DMS 273 (cell line): Measurements from ENCODE around the gene DUSP8.

Experiments
- DNase-seq: peaks from one replicate; lab custom pipeline; 2025; ENCODE audit not compliant: unreplicated experiment; lab: John Stamatoyannopoulos, UW

Gene DUSP8

DNA sequence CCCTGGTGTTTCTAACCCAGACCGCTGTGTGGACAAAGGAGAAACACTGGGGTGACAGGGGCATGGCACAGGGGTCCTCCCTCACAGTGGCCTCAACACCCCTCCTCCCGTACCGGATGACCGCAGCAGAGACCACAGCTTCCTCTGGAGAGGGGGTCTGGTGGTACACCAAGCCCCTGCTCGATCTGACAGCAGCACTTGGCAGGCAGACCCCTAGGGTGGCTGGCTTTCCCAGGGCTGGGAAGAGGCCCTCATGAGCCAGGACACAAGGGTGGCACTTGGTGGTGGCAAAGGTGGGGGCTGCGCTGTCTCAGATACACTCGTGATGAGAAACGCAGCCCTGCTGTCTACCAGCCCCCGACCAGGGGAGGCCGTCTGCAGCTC lies 38.7 kb downstream of the DUSP8 start:
- DNase-seq: no peak

DNA sequence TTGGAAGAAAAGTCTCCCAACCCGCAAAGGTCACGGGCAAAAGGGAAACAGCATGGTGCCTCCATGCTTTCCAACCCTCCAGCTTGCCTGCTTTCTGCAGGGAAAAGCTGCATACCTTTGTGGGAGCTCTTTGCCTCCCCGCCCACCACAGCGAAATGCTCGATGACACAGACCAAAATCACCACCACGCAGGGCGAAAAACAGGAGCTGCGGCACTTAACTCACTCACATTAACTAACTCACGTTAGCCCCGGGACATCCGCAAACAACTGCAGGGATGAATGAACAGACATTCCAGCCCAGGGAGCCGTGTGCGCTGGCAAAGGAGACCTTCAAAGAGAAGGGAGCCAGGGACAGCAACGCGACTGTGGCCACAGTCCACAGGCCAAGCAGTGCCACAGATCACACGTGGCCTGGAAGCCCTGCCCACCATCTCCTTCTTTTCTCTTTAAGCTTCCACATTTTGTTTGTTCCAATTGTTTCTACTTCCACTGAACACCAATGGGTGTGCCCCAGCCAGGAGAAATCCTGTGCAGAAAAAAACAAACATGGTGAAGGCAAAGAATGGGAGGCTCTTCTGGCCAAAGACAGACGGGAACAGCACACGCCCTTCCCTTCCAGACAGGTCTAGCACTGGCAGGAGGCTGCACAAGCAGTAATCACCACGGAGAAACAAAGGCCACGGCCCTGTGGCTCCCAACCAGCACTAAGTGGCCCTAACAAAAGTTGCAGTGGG lies 39.3 kb downstream of the DUSP8 start:
- DNase-seq: no peak

DNA sequence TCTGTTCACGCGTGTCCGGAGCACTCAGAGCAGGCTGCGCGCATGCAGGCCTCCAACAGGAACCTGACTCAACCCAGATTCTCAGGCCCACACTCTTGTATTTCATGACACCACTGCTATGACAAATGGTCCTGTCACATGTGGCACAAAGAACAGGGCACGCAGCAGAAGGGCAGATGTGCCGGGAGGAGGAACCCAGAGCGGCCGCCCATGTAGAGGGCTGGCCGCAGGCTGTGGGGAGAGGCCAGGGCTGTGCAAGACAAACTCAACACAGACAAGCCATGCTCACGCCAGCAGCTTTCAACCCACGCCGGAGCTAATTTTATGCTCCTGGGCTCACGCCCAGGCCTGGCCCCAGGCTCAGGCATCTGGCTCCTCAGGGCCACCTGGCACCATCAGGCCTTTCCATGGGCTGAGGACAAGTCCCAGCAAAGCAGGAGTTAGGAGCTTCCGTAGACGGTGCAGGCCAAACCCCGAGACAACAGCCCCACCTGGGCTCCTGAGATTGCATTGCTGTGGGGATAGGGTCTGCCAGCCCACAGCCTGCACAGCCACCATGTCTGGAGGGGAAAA lies 40.0 kb downstream of the DUSP8 start:
- peak; percentile 95 for DNase-seq

DNA sequence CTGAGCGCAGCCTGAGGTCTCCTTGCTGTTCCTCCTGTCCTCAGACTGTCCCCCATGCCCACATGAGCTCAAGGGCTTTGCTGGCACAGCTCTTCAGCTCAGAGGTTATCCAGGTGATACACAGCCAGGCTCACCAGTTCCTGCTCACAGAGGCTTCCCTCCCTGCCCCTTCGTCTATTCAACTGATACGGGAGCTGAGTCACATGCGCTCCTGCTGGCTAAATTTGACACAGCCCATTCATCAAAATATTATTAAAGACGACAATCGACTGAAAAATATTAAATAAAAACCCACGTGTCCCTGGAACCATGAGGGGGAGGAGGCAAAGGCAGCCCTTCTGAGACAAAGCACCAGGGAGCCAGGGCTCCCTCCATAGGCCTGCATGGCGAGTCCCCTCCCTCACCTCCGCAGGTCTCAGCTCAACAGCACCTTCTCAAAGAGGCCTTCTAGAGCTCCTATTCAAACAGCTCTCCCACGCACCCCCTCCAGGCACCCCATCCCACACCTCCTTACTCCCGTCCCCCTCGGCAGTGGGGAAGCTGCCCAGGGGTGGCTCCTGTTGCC lies 40.5 kb downstream of the DUSP8 start:
- DNase-seq: peak; percentile 44

DNA sequence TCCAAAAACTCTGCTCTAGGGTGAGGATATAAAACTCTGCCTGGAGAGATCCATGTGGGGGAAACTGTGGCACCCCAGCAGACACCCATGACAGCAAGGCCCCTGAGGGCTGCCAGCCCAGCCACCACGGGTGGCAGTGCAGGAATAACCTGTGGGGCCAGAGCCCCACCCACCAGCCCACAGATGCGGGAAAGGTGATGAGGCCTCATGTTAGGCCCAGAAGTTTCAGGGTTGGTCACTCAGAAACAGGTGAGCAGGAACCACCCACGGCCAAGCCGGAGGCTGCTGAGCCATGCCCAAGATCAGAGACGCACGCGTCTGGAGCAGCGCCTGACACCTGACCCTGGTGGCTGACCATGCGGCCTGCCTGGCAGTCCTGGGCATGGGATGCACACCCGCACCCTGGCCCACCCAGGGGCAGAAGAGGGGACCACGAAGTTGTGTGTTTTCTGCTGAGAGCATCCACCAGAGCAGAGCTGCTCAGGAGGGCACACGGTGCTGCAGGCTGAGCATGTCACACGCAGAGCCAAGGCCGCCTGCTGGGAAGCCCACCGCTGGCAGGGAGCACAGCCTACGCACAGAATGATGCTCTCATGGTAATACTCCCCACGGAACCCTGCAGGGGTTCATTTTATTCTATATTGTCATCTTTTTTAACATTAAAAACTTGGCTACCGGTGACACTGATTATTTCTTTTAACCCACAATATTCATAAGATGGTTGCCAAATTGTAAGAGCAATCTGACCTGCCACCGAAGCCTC lies 41.2 kb downstream of the DUSP8 start:
- no peak for DNase-seq

DNA sequence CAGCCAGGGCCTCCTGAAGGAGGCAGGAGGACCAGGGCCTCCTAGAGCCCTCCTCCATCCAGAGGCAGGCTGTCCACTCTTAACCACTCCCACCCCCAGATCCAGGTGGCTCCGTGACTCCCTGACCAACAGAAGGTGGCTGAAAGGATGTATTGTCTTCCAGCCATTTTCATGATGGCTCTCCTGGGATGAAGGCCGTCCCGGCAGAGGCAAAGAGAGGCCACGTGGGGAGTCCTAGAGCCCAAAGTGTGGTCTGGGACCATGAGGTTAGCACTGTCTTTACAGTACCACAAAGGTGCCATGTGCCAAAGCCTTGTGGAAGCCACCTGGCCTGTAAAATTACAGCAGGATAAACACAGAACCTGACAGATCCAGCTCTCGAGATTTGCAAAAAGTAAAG lies 42.3 kb downstream of the DUSP8 start:
- peak; percentile 23 for DNase-seq

DNA sequence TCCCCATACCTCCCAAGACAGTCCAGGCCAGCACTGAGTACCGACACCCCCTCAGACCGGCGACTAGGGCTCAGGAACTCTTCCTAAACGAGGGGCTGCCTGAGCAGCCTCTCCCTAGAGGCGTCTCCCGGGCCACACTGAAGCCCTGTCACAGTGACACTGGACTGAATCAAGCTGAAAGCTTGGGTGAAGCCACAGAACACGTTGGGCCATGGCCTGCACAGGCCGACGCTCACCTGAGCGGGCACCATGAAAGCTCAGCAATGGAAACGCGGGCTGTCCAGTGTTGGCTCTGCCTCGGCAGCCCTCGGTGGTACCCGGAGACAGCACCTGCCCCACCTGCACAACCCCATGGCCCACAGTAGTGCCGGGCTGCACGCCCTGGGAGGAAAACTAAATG lies 42.8 kb downstream of the DUSP8 start:
- no peak for DNase-seq

DNA sequence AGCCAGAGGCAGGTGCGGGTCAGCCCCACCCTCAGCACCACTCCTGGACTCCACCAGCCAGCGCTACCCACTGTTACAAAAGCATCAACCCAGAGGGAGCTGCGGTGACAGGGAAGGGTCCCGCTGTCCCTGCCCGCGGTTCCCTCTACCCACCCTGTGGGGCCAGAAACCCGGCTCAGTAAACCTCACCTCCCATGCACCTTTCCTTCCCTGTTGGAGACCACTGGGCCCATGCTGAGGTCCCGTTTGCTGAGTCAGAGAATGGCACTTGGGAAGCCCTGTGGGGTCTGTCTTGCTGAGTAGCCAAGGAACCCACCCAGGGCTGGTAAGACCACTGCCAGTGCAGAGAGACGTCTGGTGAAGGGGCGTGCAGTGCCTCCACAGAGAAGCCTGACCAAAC lies 43.4 kb downstream of the DUSP8 start:
- DNase-seq: no peak

DNA sequence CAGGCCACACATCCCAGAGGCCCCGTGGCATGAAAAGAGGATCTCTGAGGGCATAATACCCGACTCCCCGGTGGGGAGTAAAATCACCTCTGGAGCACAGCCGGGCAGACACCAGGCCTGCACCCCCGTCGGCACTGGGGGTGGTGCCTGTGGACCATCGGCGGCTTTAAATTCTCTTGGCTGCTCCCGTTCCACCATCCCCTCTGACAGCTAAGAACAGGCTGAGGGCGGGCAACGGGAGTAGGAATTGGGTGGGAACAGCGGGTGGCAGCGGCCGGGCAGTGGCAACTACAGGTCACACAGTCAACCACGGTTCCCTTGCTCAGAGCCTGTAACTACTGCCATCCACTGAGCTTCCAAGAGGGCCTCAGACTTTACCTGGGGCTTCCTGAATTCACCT lies 45.3 kb downstream of the DUSP8 start:
- no peak for DNase-seq

DNA sequence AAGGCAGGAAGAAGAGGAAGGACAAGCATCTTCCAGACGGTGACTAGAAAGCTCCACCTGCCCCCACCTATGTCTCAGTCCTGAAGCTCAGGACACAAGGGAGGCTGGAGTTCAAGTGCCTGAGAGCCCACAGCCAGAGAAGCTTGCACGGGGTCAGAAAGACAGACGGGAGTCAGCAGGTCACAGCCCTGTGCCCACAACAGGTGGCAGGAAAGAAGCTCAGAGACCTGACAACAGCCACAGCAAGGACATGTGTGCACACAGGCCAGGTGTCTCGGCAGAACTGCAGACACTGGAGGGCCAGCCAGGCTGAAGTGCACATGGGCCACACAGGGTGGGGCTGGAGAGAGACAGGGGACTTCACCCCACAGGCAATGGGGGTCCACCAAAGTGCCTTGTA lies 48.3 kb downstream of the DUSP8 start:
- DNase-seq: no peak

DNA sequence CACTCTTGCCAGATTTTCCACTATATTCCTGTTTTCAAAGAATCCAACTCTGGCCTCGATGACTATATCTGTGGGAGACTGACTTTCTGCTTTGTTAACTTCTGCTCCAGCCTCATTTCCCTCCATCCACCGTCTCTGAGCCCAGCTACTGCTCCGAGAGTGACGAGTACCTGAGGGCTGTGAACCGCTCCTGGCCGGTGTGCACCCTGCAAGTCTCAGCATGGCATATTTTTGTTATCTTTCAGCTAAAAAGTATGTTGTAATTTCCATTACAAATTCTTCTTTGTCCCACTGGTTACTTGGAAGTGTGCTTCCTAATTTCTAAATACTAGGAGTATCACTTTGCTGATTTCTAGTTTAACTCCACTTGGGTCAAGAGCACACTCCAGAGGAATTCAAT lies 49.0 kb downstream of the DUSP8 start:
- no peak for DNase-seq

DNA sequence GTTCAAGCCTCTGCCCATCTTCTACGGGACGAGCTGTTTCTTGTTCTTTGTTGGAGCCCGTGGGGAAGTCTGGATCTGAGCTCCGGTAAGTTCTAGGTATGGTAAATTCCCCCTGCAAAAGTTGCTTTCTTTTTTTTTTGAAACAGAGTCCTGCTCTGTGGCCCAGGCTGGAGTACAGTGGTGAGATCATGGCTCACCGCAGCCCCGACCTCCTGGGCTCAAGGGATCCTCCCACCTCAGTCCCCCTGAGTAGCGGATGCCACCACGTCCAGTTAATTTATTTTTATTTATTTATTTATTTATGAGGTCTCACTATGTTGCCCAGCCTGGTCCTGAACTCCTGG lies 50.0 kb downstream of the DUSP8 start:
- no peak for DNase-seq

DNA sequence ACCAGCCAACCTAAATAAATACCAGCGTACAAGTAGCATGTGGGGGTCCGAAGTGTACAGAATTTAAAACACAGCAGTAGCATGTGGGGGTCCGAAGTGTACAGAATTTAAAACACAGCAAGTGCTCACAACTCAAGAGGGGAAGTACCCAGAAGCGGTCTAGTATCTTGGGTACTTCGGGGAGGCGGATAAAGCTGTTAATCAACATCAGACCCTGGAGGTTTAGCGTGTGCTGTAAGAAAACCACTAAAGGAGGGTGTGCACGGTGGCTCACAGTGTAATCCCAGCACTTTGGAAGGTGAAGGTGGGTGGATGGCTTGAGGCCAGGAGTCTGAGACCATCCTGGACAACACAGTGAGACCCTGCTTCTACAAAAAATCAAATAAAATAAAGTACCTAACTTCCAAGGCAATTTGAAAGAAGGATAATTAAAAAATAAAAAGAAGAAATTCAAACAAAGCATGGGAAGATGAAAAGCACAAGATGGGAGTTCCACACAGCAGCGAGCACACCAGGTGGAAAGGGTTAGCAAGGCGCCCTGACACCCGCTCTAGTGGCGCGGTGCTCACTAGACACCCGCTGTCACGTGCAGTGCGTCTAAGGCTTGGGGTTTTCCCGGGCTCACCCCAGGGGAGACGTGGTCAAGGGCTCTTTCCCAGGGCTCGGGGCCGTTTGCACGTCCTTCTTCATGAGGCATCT lies 50.5 kb downstream of the DUSP8 start:
- DNase-seq: no peak

DNA sequence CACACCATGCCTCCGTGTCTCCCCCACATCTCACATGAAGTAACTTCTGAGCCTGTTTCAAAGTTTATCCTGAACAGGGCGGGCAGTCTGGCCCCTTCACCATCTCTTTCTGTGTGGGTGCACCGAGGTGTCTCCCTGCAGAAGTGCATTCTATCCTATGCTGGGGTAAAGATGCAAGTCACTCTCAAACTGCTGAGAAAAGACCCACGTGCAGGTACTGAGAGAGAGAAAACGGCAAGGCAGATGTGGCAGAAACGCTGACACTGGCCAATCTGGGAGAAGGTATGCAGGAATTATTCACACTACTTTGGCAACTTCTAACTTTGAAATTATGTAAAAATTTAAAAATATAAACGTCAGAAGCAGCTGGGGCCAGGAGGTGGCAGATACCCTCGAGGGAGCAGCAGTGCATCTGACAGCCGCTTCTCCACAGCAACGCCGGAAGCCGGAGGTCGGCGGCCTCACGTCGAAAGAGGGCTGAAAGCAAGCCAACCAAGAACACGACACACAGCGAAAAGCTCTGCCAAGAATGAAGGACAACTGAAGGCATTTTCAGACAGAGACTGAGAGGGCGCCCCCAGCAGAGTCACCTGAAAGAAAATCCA lies 51.3 kb downstream of the DUSP8 start:
- DNase-seq: no peak

DNA sequence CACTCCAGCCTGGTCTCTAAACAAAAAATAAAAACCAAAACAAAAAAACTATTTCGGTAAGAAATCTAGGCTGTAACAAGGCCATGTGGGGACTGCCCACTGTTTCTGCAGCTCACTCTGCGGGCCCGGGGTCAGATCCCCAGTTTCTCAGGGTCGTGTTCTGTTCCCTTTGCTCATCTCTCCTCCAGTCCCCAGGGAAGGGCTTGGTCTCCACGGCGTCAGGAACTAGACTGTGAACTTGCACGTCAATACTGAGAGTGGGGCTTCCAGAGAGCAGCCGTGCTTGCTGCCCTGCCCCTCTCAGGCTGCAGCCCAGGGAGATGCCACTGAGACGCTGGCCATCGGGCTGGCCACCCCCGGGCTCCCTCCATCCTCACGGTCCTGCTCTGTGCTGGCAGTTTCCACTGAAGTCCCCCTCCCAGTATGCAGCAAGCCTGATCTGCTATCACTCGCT lies 51.8 kb downstream of the DUSP8 start:
- no peak for DNase-seq

DNA sequence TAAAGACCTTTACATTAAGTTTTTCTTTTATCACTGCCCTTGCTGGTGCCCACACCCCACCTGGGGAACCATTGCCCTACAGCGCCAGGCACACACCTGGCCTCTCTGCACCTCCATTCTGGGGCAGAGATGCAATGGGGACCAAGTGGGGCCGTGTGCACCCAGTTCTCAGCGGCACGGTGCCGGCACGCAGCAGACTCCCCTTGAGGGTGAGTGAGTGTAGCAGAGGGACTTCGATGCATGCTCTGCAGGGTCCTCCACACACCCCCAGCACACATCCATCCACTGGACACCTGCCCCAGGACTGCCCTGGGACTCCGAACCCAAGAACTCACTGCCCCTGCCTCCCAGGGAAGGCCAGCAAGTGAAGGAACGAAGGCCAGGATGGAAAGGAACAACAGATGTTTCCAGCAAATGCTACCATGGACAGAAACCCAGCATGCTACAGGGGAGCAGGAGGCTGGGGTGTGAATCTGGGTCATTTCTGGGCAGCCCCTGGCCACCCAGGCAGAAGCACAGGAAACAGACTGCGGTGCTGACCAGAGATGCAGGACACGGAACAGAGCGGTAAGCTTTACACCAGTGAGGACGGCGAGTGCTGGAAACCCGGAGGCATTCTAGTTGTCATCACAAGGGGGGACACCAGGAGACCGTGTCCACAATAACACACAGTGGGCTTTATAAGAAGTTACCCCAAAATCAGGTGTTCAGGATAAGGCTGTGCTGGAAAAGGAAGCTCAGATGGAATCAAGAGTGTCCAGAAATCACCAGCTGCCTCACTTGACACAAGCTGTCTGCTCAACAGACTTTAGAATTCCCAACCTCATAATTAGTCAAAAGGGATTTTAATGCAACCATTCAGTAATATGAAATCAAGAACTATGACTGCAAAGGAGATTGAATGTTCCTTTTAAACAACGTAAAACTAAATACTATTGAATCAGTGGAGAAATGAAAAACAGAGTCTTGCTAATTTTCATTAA lies 52.8 kb downstream of the DUSP8 start:
- DNase-seq: no peak

DNA sequence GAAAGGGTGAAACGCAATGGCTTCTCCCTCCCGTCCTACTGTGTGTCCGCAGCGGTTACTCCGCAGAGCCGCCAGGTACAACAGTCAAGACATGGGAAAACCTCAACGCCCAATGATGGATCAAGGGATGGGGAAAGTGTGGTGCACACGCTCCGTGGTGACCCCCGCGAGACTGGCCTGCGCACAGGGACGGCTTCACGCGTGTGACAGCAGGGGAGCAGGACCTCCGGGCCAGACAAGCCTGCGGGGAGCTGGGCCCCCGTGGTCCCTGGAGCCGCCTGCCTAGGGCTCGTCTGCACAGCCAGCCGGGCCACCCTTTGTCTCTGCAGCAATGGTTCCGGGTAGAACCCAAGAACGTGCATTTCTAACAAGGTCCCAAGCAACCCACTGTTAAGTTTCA lies 53.8 kb downstream of the DUSP8 start:
- DNase-seq: no peak

DNA sequence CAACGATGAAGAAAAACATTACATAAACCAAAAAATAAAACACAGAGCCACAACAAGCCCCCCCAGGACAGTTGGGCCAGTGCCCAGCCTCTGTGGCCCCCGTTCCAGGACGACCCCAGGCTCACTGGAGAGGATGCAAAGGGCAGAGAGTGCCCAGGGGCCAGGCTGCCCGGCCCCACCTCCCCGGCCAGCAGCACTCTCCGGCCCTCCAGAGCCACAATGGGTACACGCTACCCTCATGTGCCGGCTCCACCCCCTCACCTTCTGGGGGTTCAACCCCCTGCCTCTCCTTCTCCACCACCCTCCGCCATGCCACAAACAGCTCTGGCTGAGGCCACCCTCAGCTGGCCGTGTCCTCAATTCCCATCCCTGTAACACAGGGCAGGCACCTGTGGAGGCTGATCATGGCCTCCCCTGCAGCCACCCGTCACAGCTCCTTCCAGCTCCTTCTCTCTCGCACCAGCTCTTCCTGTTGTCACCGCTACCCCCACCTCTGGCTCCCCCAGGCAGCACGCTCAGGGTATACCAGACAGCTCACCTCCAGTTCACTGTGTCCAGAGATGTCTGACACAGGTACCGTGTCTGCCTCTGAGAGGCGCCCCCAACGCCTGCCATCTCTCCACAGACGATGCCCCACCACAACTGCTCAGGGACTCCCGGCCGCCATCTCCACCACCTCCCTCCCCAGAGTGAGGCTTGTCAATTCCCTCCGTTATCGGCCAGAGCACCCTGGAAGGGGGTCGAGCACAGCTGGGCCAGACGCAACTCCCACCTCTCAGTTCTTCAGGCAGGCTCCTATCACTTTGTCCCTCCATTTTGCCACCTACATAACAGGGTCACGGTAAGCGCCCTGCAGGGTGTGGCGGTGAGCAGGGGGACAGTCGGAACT lies 54.7 kb downstream of the DUSP8 start:
- no peak for DNase-seq
